ENCODE measurements around the gene GMCL2. TPM values are rescaled to one million over a fixed set of nuclear protein-coding genes. Genes with fewer than 3 reads are reported as not detected.
A peak's percentile ranks its signal among the peaks of the same experiment; 100 is the strongest.

The GMCL2 gene
- total RNA-seq, 4 donors from 2014 or later: not detected

GRCh38 chr5:178210073-178210535 lies 22.9 kb upstream of the GMCL2 start:
- no peak for TF ChIP-seq POLR2A (IDR thresholded peaks at IDR 0.05)
- no peak for TF ChIP-seq POLR2AphosphoS5 (IDR thresholded peaks at IDR 0.05)
- no peak for TF ChIP-seq CTCF (IDR thresholded peaks at IDR 0.05)
- no peak for TF ChIP-seq EP300 (IDR thresholded peaks at IDR 0.05; ENCODE audit: low read depth)
- no peak overlapping the region for H3K4me3 ChIP-seq
- H3K27me3 ChIP-seq: no peaks in the 10 kb centered on the region
- H3K9me3 ChIP-seq: no peaks in the 10 kb centered on the region
- in situ Hi-C loops (cut with MboI; ENCODE audit: low pct_ligation_motif_present in 1 of 4, low pct_unique_long_range_greater_than_20kb in 1 of 4, low sequenced_read_pairs in 3 of 4) (no loop called here), intact Hi-C loops (cut with DNase I; ENCODE audit: low total_unique reads) (loop anchor here (10.0 kb wide), 1 partner anchor 795 kb away; no protein-coding TSS in a partner anchor)
- H3K4me1 ChIP-seq: peaks cover 44 to 88% (median 73%) of the 10 kb centered on the region in 4 donors
- WGBS, 2 donors (ENCODE audit: low coverage in 1 of 2): 83% methylated on average over 18 of the region's 18 CpGs; no CpG with 5 or more reads in 1 of the 2 donors
- peaks cover 0 to 46% (median 26%) of the 10 kb centered on the region in 4 donors for H3K36me3 ChIP-seq
- DNase-seq: no peak
- peak overlapping the region; percentile 99 for H3K27ac ChIP-seq

- Histone ChIP-seq H3K27ac (peak overlapping the region; percentile 99), H3K9me3 (no peaks in the 10 kb centered on the region), H3K27me3 (no peaks in the 10 kb centered on the region), H3K4me1 (peaks cover 42 to 82% (median 67%) of the 10 kb centered on the region in 4 donors), H3K36me3 (peaks cover 0 to 40% (median 23%) of the 10 kb centered on the region in 4 donors), H3K4me3 (no peak overlapping the region)
- intact Hi-C loops (cut with DNase I; ENCODE audit: low total_unique reads) (loop anchor here (10.0 kb wide), 1 partner anchor 795 kb away; no protein-coding TSS in a partner anchor), in situ Hi-C loops (cut with MboI; ENCODE audit: low pct_ligation_motif_present in 1 of 4, low pct_unique_long_range_greater_than_20kb in 1 of 4, low sequenced_read_pairs in 3 of 4) (no loop called here)
- WGBS, 2 donors (ENCODE audit: low coverage in 1 of 2): 65 to 83% methylated on average over 7 to 8 of the region's 8 CpGs
- TF ChIP-seq EP300 (IDR thresholded peaks at IDR 0.05; ENCODE audit: low read depth) (no peak), POLR2A (IDR thresholded peaks at IDR 0.05) (no peak), POLR2AphosphoS5 (IDR thresholded peaks at IDR 0.05) (peak in 1 of 3 donors; percentile 11)
- DNase-seq: no peak
Observed at GRCh38 chr5:178209334-178210072, 22.3 kb upstream of the GMCL2 start.

GRCh38 chr5:178208540-178209227 lies 21.5 kb upstream of the GMCL2 start:
- DNase-seq: no peak
- intact Hi-C loops (cut with DNase I; ENCODE audit: low total_unique reads): no loop called here
- H3K27ac ChIP-seq: peak overlapping the region; percentile 99

GRCh38 chr5:178207917-178208280 lies 20.7 kb upstream of the GMCL2 start:
- in situ Hi-C loops (cut with MboI; ENCODE audit: low pct_ligation_motif_present in 1 of 4, low pct_unique_long_range_greater_than_20kb in 1 of 4, low sequenced_read_pairs in 3 of 4): no loop called here
- intact Hi-C loops (cut with DNase I; ENCODE audit: low total_unique reads): no loop called here
- Histone ChIP-seq H3K27ac (peak overlapping the region; percentile 99), H3K27me3 (no peaks in the 10 kb centered on the region), H3K4me1 (peaks cover 42 to 70% (median 53%) of the 10 kb centered on the region in 4 donors), H3K36me3 (peaks cover 0 to 37% (median 21%) of the 10 kb centered on the region in 4 donors), H3K4me3 (no peak overlapping the region), H3K9me3 (no peaks in the 10 kb centered on the region)
- 62% methylated on average over 1 of the region's 1 CpG; no CpG with 5 or more reads in 1 of the 2 donors for WGBS, 2 donors (ENCODE audit: low coverage in 1 of 2)
- TF ChIP-seq POLR2A (IDR thresholded peaks at IDR 0.05) (no peak), POLR2AphosphoS5 (IDR thresholded peaks at IDR 0.05) (peak; percentile 66 to 86 (median 85)), EP300 (IDR thresholded peaks at IDR 0.05; ENCODE audit: low read depth) (peak; percentile 98), CTCF (IDR thresholded peaks at IDR 0.05) (no peak)
- DNase-seq: peak; percentile 83

More at GRCh38 chr5:178208540-178209227, 21.5 kb upstream of the GMCL2 start:
- 49 to 50% methylated on average over 2 to 5 of the region's 5 CpGs for WGBS, 2 donors (ENCODE audit: low coverage in 1 of 2)
- peak in 2 of 3 donors; percentile 25 to 31 for TF ChIP-seq POLR2AphosphoS5 (IDR thresholded peaks at IDR 0.05)
- peak in 3 of 5 experiments; percentile 15 to 37 (median 28) for TF ChIP-seq CTCF (IDR thresholded peaks at IDR 0.05)
- no peak for TF ChIP-seq POLR2A (IDR thresholded peaks at IDR 0.05)
- Histone ChIP-seq H3K36me3 (peaks cover 0 to 38% (median 21%) of the 10 kb centered on the region in 4 donors), H3K4me1 (peaks cover 42 to 77% (median 60%) of the 10 kb centered on the region in 4 donors), H3K9me3 (no peaks in the 10 kb centered on the region), H3K4me3 (no peak overlapping the region), H3K27me3 (no peaks in the 10 kb centered on the region)
- in situ Hi-C loops (cut with MboI; ENCODE audit: low pct_ligation_motif_present in 1 of 4, low pct_unique_long_range_greater_than_20kb in 1 of 4, low sequenced_read_pairs in 3 of 4): no loop called here

Measured in transverse colon (tissue), 4 donors.